ENCODE results near the gene UST. TPM values are rescaled to one million over a fixed set of nuclear protein-coding genes. Genes with fewer than 3 reads are reported as not detected.

The UST gene
- total RNA-seq, 2 experiments from 2014 or later, result 1.2 to 1.5 TPM

- ChIA-PET POLR2A (interaction anchor here (1.7 kb wide), 1 partner anchor 90 kb away, joined by 3 read pairs; no protein-coding TSS in a partner anchor), CTCF (interaction anchor here (1.0 kb wide), 1 partner anchor 11 kb away, joined by 3 read pairs; no protein-coding TSS in a partner anchor)
- Mint-ChIP-seq H3K27me3 (no peaks in the 10 kb centered on the region), H3K36me3 (ENCODE audit: low read depth) (no peaks in the 10 kb centered on the region), H3K4me3 (no peak overlapping the region), H3K4me1 (ENCODE audit: low read depth) (peaks cover 15% of the 10 kb centered on the region), H3K27ac (no peak overlapping the region), H3K9me3 (no peaks in the 10 kb centered on the region)
- TF ChIP-seq, protein P1, sequence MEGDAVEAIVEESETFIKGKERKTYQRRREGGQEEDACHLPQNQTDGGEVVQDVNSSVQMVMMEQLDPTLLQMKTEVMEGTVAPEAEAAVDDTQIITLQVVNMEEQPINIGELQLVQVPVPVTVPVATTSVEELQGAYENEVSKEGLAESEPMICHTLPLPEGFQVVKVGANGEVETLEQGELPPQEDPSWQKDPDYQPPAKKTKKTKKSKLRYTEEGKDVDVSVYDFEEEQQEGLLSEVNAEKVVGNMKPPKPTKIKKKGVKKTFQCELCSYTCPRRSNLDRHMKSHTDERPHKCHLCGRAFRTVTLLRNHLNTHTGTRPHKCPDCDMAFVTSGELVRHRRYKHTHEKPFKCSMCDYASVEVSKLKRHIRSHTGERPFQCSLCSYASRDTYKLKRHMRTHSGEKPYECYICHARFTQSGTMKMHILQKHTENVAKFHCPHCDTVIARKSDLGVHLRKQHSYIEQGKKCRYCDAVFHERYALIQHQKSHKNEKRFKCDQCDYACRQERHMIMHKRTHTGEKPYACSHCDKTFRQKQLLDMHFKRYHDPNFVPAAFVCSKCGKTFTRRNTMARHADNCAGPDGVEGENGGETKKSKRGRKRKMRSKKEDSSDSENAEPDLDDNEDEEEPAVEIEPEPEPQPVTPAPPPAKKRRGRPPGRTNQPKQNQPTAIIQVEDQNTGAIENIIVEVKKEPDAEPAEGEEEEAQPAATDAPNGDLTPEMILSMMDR (IDR thresholded peaks at IDR 0.05), result no peak
- DNase-seq, result no peak
- intact Hi-C loops (cut with micrococcal nuclease), result loop anchor here (10.0 kb wide), 2 partner anchors 83 to 273 kb away; no protein-coding TSS in a partner anchor
- no peak for ATAC-seq
Measured at GRCh38 chr6:148837941-148838340, 91.1 kb downstream of the UST start.

DNA sequence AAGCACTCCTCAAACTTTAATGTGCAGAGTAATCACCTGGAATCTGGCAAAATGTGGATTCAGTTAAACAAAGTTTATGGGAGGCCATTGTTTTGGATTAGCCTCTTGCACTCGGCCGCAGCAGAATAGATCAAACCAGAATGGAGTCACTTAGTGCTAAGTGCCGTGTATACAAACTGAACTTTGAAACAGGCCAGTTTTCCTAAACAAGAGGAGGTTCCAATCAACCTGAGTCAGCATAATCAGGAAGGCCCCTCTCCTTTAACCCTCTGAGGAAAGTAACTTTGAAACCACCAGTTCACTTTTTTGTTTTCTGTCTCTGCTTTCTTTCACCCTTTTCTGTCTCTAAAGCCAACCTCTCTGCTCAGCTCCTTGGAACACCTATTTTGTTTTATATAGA lies 92.2 kb downstream of the UST start:
- ChIA-PET POLR2A (no interaction called here), CTCF (no interaction called here)
- DNase-seq (no peak), ATAC-seq (no peak)
- Mint-ChIP-seq H3K9me3 (no peaks in the 10 kb centered on the region), H3K27ac (no peak overlapping the region), H3K27me3 (no peaks in the 10 kb centered on the region), H3K36me3 (ENCODE audit: low read depth) (no peaks in the 10 kb centered on the region), H3K4me3 (no peak overlapping the region), H3K4me1 (ENCODE audit: low read depth) (peaks cover 15% of the 10 kb centered on the region)
- intact Hi-C loops (cut with micrococcal nuclease), result loop anchor here (10.0 kb wide), 2 partner anchors 84 to 274 kb away; no protein-coding TSS in a partner anchor
- TF ChIP-seq, protein P1 (IDR thresholded peaks at IDR 0.05), result no peak

GRCh38 chr6:148840256-148840655 lies 93.4 kb downstream of the UST start:
- no peak for ATAC-seq
- H3K4me1 Mint-ChIP-seq (ENCODE audit: low read depth), result peaks cover 15% of the 10 kb centered on the region
- H3K9me3 Mint-ChIP-seq, result no peaks in the 10 kb centered on the region
- ChIA-PET CTCF (no interaction called here), POLR2A (no interaction called here)
- TF ChIP-seq, protein P1 (IDR thresholded peaks at IDR 0.05), result no peak
- H3K36me3 Mint-ChIP-seq (ENCODE audit: low read depth), result no peaks in the 10 kb centered on the region
- intact Hi-C loops (cut with micrococcal nuclease), result no loop called here
- H3K27me3 Mint-ChIP-seq, result no peaks in the 10 kb centered on the region
- no peak for DNase-seq
- no peak overlapping the region for H3K4me3 Mint-ChIP-seq
- H3K27ac Mint-ChIP-seq, result no peak overlapping the region

DNA sequence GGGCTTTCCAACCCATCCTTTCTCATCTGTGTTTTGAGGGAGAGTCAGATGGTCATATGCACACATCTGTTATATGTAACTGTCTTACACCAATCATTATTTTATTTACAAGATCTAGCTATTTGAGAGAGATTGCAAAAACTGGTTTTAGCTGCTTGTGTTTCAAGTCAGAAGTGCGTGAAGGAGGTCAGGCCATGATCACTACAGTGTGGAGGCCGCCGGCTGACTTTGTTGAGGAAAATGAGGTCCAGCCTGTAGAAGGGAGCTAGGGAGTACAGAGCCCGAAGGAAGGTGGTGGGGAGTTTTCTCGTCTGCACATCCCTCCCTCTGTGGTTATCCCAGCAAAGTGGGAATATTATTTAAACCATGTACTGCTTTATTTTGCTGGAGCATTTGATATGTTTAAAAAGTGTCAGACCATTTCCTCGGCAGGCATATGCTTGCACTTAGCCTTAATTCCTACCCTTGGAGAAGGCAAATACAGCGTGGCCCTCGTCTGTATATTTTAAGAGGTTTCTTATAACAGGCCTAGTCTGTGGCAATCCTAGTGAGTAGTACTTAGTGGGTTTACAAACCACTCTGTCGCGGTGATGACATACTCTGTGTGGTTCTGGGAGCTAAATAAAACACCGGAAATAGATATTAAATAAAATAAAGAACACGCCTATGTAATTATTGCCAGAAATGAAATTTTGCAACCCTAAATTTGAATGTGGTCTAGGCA lies 95.6 kb downstream of the UST start:
- no peak for ATAC-seq
- H3K4me3 Mint-ChIP-seq, result no peak overlapping the region
- POLR2A ChIA-PET, result interaction anchor here (0.7 kb wide), 1 partner anchor 67 kb away, joined by 3 read pairs; no protein-coding TSS in a partner anchor
- DNase-seq, result no peak
- no peaks in the 10 kb centered on the region for H3K27me3 Mint-ChIP-seq
- no peak overlapping the region for H3K27ac Mint-ChIP-seq
- H3K4me1 Mint-ChIP-seq (ENCODE audit: low read depth), result no peaks in the 10 kb centered on the region
- H3K36me3 Mint-ChIP-seq (ENCODE audit: low read depth), result no peaks in the 10 kb centered on the region
- no peaks in the 10 kb centered on the region for H3K9me3 Mint-ChIP-seq
- TF ChIP-seq, protein P1 (IDR thresholded peaks at IDR 0.05), result no peak
- intact Hi-C loops (cut with micrococcal nuclease), result no loop called here
- CTCF ChIA-PET, result no interaction called here

GRCh38 chr6:148845464-148845863 lies 98.6 kb downstream of the UST start:
- H3K27me3 Mint-ChIP-seq, result no peaks in the 10 kb centered on the region
- no peak overlapping the region for H3K4me3 Mint-ChIP-seq
- no peak for ATAC-seq
- TF ChIP-seq, protein P1 (IDR thresholded peaks at IDR 0.05), result no peak
- no peaks in the 10 kb centered on the region for H3K9me3 Mint-ChIP-seq
- intact Hi-C loops (cut with micrococcal nuclease), result no loop called here
- H3K4me1 Mint-ChIP-seq (ENCODE audit: low read depth), result peaks cover 6% of the 10 kb centered on the region
- no peak for DNase-seq
- ChIA-PET CTCF (no interaction called here), POLR2A (no interaction called here)
- H3K36me3 Mint-ChIP-seq (ENCODE audit: low read depth), result no peaks in the 10 kb centered on the region
- H3K27ac Mint-ChIP-seq, result no peak overlapping the region

Data from activated CD8-positive, alpha-beta T cell treated with anti-CD3 and anti-CD28 coated beads for 36 hours (primary cell).